GM21529 (cell line): Measurements from ENCODE around the gene SPDYE4.
A peak's percentile ranks its signal among the peaks of the same experiment; 100 is the strongest.
"Not testable (repeated sequence)": the region's sequence is repeated elsewhere in the genome, so short reads cannot be mapped to it uniquely, and the experiment has no call there.

Experiments
- ATAC-seq: cut with Tn5 transposase; IDR thresholded peaks from one replicate; pipeline ENCODE4 v1.9.1; 2021; ENCODE audit not compliant: unreplicated experiment

Gene SPDYE4

GRCh38 chr17:8758137-8758596 lies at the start of gene SPDYE4:
Gene SPDYE4 (minus strand): TSS chr17:8758546. CDS start chr17:8758382, 164 bp downstream.
- no peak for ATAC-seq

GRCh38 chr17:8806926-8807550 lies 48.7 kb upstream of the SPDYE4 start:
- ATAC-seq, result peak; percentile 90

- no peak for ATAC-seq
These were observed 48.0 kb upstream of the SPDYE4 start for GRCh38 chr17:8806253-8806925.

- ATAC-seq, result not testable (repeated sequence)
These were observed 47.0 kb upstream of the SPDYE4 start for GRCh38 chr17:8805396-8805795.

- ATAC-seq, result no peak
These were observed 45.4 kb upstream of the SPDYE4 start for GRCh38 chr17:8803531-8804420.

GRCh38 chr17:8801135-8801840 lies 42.9 kb upstream of the SPDYE4 start:
- ATAC-seq, result no peak

GRCh38 chr17:8800656-8801055 lies 42.3 kb upstream of the SPDYE4 start:
- no peak for ATAC-seq

- ATAC-seq, result no peak
These were observed 41.3 kb upstream of the SPDYE4 start for GRCh38 chr17:8799570-8800212.

GRCh38 chr17:8798846-8799569 lies 40.7 kb upstream of the SPDYE4 start, which contains the start of gene MFSD6L:
Gene MFSD6L (minus strand): TSS chr17:8799365. CDS start chr17:8799120, 245 bp downstream.
- ATAC-seq, result no peak

- ATAC-seq, result no peak
These were observed 40.0 kb upstream of the SPDYE4 start for GRCh38 chr17:8798176-8798845.

GRCh38 chr17:8797621-8798175 lies 39.4 kb upstream of the SPDYE4 start:
- ATAC-seq, result no peak

GRCh38 chr17:8794636-8795035 lies 36.3 kb upstream of the SPDYE4 start:
- no peak for ATAC-seq

GRCh38 chr17:8793649-8794048 lies 35.3 kb upstream of the SPDYE4 start:
- ATAC-seq, result no peak

GRCh38 chr17:8792646-8793045 lies 34.3 kb upstream of the SPDYE4 start:
- ATAC-seq, result no peak

- no peak for ATAC-seq
These were observed 33.5 kb upstream of the SPDYE4 start for GRCh38 chr17:8791910-8792270.

- ATAC-seq, result no peak
These were observed 33.0 kb upstream of the SPDYE4 start for GRCh38 chr17:8791248-8791909.

GRCh38 chr17:8789743-8790142 lies 31.4 kb upstream of the SPDYE4 start:
- no peak for ATAC-seq

GRCh38 chr17:8788998-8789397 lies 30.7 kb upstream of the SPDYE4 start:
- no peak for ATAC-seq
